HUDEP-2 (cell line): ENCODE data around the gene AIFM2.
A peak's percentile ranks its signal among the peaks of the same experiment; 100 is the strongest.
"Not testable (repeated sequence)": the region's sequence is repeated elsewhere in the genome, so short reads cannot be mapped to it uniquely, and the experiment has no call there.

Source experiments
- DNase-seq, 76 experiments: peaks; one replicate each; lab custom pipeline; 2025; ENCODE audit not compliant: unreplicated experiment in 76 of 76; lab: John Stamatoyannopoulos, UW

AIFM2 gene

GRCh38 chr10:70132098-70133029, at the start of gene AIFM2:
AIFM2 (minus strand) TSS chr10:70132825; CDS start chr10:70124084, 8,741 bp downstream.
- DNase-seq = peak in 53 of 76 experiments; percentile 15 to 68 (median 43)

DNA sequence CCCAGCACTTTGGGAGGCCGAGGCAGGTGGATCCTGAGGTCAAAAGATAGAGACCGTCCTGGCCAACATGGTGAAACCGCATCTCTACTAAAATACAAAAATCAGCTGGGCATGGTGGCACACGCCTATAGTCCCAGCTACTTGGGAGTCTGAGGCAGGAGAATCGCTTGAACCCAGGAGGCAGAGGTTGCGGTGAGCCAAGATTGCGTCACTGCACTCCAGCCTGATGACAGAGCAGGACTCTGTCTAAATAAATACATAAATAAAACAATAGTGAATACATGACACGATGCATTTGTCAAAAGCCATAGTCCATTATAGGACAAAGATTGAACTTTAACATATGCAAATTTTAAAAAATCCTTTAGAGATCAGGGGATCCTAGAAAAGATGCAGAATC, 46.6 kb upstream of the AIFM2 start:
- DNase-seq = not testable (repeated sequence)

DNA sequence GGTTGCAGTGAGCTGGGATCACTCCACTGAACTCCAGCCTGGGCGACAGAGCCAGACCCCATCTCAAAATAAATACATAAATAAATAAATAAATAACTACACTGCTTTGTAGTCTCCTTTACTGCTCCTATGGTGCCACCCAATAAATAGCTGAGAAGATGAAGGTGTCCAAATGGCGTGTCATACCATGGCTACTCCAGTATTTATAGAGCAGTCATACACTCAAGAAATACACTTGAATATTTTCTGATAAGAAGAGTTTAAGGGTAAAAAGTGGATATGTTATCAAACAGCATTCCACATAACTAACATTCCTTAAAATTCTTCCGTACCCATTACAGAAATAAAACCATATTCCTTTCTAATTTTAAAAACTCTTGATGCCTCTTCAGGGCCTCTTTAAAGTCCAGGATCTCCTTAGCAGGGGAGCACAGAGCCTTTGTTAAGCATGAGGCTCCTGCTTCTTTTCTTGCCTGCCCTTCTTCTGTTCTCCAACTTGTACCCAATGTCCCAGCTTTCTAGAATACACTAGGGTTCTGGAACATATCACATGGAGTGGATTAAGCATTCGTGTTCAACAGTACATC, 45.6 kb upstream of the AIFM2 start:
- DNase-seq = no peak

- DNase-seq = no peak
Measured at GRCh38 chr10:70176441-70176840, 43.8 kb upstream of the AIFM2 start.

GRCh38 chr10:70175516-70175915, 42.9 kb upstream of the AIFM2 start:
- DNase-seq = no peak

DNA sequence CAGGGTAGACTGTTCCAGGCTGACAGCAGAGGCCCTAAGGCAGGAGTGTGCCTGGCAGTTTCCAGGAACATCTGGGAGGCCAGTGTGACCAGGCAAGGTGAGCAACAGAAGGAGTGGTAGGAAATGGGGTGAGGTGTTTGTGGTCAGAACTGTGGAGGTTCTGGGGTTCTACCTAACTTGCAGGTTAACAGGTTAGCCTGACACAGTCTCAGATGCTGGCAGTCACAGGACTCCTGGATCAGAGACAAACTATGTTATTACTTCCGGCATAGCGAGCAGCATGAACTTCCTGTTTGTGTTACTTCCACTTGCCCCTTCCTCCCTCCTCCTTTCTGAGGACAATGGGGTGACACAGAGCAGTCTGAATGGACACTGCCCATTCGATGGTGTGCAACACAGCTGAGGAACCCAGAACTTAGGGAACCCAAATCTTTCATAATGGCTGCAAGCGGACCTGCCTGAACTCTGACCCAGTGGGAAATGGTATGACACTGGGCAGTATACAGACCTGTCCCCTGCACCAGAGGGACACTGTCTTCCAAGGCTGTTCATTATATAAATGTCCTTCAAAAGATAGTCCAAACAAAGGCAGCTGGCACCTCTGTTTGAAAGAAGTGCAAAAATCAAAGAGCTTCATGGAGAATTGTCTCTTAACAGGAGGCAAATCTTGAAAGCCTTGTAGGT, 41.6 kb upstream of the AIFM2 start:
- DNase-seq = no peak

DNA sequence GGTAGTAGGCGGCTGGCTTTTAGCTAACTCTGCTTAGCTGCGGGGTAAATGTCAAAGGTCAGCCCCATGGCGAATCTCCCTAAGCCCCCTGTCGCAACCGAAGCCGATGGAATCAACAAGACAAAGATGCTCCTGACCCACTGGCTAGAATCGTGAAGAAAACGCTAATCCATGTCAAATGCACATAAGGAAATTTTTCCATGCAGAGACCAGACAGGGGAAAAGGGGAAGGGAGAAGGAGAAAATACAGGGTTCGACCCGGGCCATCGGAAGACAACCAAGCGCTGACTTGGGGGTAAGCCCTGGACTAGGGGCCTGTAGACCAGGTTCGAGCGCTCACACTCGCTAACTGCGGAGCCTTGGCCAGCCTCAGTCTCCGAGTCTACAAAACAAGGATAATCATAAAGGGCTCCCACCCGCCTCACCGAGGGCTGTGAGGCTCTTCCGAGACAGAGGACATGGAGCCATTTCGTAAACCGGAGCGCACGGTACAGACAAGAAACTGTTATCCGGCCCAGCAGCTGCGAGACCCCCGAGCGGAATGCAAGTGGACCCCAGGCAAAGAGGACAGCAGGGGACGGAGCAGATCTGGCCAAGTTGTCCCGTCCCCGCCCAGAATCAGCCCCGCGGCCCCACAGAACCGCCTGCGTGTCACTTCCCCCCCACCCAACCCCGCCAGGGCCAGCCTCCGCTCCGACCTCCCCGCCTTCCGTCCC, 37.2 kb upstream of the AIFM2 start:
- DNase-seq = peak in 12 of 76 experiments; percentile 10 to 56 (median 42)

DNA sequence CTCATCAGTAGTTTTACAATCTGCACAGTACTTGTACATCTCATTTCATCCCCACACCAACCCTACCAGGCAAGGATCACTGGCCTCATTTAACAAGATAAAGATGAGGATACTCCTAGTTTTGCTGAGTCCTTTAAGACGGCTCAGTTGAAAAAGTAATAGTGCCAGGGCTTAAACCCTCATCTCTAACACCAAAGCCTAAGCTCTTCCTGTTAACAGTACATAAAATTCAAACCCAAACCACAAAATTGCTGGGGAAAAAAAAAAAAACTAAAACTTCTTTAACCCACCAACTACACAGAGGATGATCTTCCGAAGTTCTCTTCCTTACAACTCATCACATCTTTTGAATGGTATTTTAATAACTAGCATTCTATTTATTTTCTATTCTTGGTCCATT, 36.4 kb upstream of the AIFM2 start:
- DNase-seq = peak in 1 of 76 experiments; percentile 2

- no peak for DNase-seq
Measured at GRCh38 chr10:70167246-70167645, 34.6 kb upstream of the AIFM2 start.

DNA sequence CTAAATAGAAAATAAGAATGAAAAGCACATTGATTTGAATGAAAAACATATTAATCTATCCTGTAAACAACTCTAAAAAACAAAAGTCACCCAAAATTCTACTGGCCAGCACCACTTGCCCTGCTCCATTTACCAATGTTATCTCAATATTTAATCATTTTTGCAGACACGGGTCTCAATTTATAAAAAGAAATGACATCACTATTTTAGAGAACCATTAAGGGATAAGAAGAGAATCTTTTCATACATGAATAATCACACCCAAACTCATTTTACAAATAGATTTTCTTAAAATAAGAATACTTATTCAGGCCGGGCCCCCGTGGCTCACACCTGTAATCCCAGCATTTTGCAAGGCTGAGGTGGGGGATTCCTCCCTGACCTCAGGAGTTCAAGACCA, 33.8 kb upstream of the AIFM2 start:
- no peak for DNase-seq

- DNase-seq = no peak
Measured at GRCh38 chr10:70164163-70164562, 31.5 kb upstream of the AIFM2 start.

DNA sequence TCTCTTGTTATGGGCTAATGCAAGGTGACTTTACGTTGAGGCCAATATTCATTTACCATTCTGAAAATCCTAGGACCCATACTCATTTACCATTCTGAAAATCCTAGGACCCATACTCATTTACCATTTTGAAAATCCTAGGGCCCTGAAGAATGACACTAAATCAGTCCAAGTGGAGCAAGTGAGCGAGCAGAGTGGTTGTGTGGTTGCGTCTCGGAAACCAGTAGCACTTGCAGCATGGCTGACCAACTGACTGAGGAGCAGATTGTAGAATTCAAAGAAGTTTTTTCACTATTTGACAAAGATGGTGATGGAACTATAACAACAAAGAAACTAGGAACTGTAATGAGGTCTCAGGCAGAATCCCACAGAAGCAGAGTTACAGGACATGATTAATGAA, 30.8 kb upstream of the AIFM2 start:
- DNase-seq = no peak

DNA sequence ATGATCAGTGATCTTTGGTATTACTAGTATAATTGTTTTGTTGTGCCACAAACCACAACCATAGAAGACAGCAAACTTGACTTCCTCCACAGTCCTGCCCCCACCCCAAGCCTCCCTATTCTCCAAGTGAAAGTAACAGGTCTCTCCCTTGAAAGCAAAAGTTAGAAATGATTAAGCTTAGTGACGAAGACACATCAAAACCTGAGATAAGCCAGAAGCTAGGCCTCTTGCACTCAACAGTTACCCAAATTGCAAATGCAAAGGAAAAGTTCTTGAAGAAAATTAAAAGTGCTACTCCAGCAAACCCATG, 30.2 kb upstream of the AIFM2 start:
- DNase-seq = no peak

DNA sequence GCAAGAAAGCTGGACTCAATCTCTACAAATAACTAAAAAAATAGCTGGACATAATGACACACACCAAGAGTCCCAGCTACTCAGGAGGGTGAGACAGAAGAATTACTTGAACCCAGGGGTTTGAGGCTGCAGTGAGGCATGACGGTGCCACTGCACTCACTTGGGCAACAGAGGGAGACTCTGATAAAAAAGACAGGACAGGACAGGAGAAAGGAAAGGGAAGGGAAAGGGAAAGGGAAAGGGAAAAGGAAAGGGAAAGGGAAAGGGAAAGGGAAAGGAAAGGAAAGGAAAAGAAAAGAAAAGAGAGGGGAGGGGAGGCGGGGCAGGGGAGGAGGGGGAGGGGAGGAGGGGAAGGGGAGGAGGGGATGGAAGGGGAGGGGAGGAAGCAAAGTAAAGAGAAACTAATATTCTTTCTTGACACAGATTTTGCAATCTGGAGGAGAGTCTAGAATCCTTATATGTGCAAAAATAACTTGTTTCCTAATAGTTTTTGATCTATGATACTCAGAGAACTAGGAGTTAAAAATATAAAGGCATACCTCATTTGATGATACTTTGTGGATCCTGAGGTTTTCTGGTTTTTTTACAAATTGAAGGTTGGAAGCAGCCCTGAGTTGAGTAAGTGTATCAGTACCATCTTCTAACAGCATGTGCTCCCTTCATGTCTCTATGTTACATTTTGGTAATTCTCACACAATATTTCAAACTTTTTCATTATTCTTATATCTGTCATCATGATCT, 29.7 kb upstream of the AIFM2 start:
- no peak for DNase-seq

DNA sequence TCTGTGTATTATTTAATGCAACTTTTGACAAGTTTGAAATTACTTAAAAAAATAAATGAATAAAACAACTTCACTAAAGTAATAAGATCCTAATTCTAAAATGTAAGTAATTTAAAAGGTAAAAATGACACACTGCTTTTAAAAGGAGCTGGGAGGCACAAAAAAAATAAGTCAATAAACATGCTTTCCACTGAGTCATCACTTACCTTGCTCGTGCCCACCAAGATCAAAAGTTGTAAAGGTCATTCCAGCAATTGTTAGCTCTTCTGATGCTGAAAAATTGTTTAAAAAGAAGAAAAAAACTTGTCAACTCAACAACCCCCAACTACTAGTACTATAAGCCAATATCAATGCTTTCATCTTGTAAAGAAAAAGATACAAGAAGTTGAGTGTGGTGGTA, 28.2 kb upstream of the AIFM2 start:
- no peak for DNase-seq

DNA sequence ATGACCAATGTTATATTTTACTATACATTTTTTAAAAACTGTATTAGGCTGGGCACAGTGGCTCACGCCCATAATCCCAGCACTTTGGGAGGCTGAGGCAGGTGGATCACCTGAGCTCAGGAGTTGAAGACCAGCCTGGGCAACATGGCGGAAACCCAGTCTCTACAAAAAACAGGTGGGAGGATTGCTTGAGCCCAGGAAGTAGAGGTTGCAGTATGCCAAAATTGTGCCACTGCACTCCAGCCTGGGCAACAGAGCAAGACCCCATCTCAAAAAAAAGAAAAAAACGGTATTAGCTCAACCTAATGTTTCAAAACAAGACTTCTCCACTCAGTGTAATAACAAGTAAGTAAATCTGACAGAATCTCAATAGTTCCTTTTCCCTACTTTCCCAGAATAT, 26.7 kb upstream of the AIFM2 start:
- DNase-seq = not testable (repeated sequence)

DNA sequence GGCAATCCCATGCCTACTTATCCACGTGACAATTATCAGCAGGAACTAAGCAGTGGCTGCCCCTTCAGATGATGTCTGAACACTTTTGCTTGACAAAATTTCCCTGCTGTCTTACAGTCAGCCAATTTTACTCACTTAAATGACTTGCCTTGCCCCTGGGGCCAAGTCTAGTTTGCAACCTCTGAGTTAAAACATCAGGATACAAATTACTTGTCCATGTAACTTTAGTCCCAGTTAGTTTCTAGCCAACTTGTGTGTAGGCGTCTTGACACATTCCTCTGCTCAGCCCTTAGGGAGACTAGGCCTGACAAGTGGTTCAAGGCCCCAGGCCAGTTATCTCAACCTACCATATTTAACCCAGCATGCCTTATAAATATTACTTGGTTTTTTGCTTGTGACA, 25.5 kb upstream of the AIFM2 start:
- DNase-seq = no peak

- no peak for DNase-seq
Measured at GRCh38 chr10:70155255-70155838, 22.7 kb upstream of the AIFM2 start.

DNA sequence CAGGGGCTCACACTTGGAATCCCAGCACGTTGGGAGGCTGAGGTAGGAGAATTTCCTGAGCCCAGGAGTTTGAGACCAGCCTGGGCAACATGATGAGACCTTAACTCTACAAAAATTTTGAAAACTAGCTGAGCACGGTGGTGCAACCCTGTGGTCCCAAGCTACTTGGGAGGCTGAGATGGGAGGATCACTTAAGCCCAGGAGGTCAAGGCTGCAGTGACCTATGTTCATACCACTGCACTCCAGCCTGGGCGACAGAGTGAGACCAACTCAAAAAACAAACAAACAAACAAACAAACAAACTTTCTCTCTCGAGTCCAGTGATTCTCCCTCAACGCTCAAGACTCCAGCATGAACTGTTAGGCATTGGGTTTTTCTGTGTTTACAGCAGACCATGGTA, 15.9 kb upstream of the AIFM2 start:
- DNase-seq = no peak

DNA sequence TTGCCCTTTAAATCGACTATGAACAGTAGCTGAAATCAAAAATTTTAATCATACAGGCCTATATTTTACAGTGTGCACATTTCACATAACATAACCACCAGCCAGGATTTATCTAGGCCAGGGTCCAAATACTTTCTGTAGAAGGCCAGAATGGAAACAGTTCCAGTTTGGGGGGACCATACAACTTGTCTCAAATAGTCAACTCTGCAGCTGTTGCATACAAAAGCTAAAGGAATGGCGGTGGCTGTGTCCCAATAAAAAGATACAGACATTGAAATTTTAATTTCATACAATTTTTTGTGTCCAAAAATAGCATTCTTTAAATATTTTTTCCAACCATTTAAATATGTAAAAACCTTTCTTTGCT, 14.6 kb upstream of the AIFM2 start:
- DNase-seq = no peak
